ENCODE results near the gene TIFAB.

The TIFAB gene

DNA sequence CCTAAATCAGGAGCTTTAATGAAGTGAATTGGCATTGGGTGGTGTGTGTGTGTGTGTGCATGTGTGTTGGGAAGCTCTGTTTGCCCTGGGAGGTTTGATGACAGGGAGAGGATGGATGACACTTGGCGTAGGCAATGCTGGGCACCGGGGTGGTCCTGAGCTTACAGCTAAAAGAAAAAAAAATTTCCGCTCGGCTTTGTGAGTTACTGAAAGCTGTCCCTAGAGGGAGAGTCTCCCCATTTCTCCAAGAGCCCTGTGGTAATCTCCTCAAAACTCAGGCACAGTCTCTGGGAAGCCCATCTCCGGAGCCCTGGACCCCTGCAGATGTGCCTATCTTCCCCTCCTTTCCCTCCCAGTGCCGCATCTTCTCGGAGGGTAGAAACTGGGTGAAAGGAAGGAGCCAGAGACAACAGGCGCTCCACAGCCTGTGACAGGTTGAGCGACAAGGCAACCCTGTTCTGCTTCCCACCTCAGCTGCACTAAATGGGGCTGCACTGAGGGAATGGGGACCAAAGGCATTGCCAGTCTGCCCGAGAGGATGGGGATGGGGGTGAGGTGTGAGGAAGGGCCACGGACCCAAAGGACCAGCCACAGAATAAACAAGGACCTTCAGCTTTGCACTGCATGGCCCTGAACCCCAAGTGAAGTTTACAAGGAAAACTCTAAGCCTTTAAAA is 35.8 kb upstream of the TIFAB start:
- TF ChIP-seq GATA3 (IDR thresholded peaks at IDR 0.05; ENCODE audit: low read depth, low read length) (no peak), GATA2 (IDR thresholded peaks at IDR 0.05; ENCODE audit: low read depth, low read length) (no peak)

DNA sequence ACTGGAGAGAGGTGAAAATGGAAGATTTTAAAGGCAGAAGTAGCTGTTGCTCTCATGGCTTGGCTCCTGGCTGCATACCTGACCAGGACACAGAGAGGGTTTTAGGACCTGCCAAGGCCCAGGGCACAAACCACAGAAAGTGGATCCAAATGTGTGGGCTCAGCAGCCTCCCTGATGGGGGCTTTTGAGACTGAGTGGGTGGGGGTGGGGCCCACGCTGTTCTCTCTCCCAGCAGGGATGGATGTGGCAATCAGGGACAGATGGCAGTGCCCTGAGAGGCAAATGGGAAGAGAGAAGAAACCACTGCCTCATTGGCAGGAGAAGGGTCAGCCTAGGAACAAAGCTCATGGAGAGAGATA is 34.9 kb upstream of the TIFAB start:
- TF ChIP-seq GATA3 (IDR thresholded peaks at IDR 0.05; ENCODE audit: low read depth, low read length) (no peak), GATA2 (IDR thresholded peaks at IDR 0.05; ENCODE audit: low read depth, low read length) (no peak)

DNA sequence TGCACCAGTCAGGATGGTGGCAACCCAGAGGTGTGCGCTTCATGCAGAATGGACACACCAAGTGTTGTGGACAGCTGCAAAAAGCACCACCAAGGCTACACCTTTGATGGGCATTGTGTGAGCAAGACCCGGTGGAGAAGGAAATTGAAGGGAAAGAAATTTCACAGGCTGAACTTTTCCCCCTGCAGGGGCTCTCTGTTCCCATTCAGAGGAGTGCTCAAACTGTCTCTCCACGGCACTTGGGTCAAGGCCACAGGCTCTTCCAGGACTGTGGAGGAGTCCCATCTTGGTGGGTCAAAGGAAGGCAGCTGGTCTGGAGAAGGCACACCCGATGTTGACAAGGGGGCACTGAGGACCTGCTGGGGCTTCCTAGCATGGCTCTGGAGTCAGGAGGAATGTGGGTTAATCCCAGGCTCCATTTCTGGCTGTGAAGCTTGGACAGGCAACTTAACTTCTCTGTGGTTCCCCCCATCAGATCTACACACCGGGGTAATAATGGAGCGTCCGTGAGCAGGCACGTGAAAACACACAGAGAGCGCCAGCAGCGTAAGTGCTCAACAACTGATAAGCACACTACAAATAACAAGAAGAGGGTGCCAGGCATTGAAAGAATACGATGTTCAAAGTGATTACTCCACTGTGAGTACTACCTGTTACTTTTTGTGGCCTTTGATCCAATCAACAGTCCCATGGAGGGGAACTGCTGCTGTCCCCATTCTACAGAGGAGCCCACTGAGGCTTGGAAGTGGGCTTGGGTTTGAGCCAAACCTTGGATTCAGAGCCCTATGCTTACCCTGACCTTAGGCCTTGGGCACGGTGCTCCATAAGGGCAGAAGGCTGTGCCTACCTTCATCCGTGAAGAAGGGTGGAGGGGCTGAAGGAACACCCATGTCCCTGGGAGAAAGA is 34.2 kb upstream of the TIFAB start:
- no peak for TF ChIP-seq GATA2 (IDR thresholded peaks at IDR 0.05; ENCODE audit: low read depth, low read length)
- TF ChIP-seq GATA3 (IDR thresholded peaks at IDR 0.05; ENCODE audit: low read depth, low read length) = no peak

DNA sequence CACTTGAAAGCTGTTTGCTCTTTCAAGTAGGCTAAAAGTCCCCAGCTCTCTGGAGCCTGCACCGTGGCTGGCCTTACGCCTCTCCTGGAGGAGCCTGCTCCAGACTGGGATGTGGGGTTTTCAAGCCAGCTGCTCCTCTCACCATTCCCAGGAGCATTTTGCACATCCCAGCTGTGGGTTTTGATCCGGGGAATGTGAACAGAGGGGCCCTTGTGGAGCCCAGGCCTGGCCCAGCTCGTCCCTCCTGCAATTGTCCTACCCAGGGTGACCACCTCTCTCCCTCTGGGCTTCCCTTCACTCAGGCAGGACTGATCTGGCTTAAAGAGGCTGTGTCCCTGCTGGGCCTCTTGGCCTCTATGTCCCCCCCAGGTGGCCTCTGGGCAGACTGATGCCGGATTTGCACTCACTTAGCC is 32.5 kb upstream of the TIFAB start:
- TF ChIP-seq GATA2 (IDR thresholded peaks at IDR 0.05; ENCODE audit: low read depth, low read length) = no peak
- TF ChIP-seq GATA3 (IDR thresholded peaks at IDR 0.05; ENCODE audit: low read depth, low read length) = no peak

DNA sequence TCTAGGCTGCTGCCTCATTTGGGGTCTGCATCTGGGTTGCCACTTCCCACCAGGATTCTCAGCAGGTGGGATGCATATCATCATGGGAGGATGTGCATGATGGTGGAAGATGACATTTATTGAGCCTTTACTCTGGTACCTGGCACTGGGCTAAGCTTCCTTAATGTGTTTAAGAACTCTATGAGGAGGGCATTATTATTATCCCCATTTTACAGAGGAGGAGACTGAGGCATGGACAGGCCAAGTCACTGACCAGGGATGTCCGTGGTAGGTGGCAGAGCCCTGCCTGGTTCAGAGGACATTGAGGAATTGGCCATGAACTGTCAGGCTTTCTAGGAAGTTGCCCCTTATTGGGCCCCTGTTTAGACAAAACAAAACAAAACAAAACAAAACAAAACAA is 31.1 kb upstream of the TIFAB start:
- TF ChIP-seq GATA2 (IDR thresholded peaks at IDR 0.05; ENCODE audit: low read depth, low read length) = no peak
- TF ChIP-seq GATA3 (IDR thresholded peaks at IDR 0.05; ENCODE audit: low read depth, low read length) = no peak

DNA sequence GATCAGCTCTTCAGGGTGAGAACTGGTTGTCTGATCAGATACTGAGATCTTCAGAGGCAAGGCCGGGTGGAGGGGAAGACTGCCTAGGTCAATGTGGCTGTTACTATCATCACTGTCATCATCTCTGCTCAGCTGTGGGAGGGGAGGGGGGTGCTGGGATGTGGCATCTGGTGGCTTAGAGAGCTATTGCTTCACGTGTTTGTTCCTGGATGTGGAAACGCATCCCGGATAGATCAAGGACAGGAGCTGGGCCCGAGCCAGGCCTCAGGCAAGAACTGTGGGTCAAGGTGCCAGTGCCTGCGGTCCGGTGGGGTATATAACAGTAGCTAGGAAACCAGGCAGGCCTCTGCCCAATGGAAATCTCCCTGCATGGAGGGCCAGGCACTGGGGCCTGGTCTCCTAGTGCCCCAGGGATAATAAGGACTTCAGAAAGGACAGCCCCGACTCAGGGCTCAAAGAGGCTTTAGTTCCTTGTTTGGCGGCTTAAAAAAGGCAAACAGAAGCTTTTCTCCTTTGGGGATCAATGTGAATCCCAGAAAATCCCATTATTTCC is 30.3 kb upstream of the TIFAB start:
- no peak for TF ChIP-seq GATA3 (IDR thresholded peaks at IDR 0.05; ENCODE audit: low read depth, low read length)
- TF ChIP-seq GATA2 (IDR thresholded peaks at IDR 0.05; ENCODE audit: low read depth, low read length) = peak; percentile 75

DNA sequence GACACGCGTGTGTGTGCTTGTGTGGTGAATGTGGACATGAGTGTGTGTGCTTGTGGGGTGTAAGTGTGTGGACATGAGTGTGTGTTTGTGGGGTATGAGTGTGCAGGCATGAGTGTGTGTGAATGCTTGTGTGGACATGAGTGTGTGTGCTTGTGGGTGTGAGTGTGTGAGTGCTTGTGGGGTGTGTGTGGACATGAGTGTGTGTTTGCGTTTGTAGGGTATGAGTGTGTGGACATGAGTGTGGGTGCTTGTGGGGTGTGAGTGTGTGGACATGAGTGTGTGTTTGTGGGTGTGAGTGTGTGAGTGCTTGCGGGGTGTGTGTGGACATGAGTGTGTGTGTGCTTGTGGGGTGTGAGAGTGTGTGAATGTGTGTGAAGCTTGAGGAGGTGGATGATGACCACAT is 29.8 kb upstream of the TIFAB start:
- no peak for TF ChIP-seq GATA2 (IDR thresholded peaks at IDR 0.05; ENCODE audit: low read depth, low read length)
- no peak for TF ChIP-seq GATA3 (IDR thresholded peaks at IDR 0.05; ENCODE audit: low read depth, low read length)

DNA sequence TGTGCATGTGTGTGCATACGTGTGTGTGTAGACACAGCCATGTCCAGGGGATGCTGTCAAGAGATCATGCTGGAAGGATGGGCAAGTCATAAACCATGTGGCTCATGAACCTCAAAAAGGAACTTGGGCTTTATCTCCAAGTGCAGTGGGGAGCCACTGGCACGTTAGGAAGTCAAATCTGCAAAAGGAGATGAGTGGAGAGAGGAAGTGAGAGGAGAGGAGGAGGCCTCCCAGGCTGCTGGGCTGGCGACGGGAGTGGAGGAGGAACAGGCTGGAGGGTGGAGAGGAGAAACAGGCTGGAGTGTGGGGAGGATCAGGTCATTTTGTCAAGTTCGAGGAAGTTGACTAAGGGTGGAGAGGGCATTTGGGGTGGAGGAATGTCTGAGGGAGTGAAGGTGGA is 29.2 kb upstream of the TIFAB start:
- TF ChIP-seq GATA2 (IDR thresholded peaks at IDR 0.05; ENCODE audit: low read depth, low read length) = no peak
- no peak for TF ChIP-seq GATA3 (IDR thresholded peaks at IDR 0.05; ENCODE audit: low read depth, low read length)

DNA sequence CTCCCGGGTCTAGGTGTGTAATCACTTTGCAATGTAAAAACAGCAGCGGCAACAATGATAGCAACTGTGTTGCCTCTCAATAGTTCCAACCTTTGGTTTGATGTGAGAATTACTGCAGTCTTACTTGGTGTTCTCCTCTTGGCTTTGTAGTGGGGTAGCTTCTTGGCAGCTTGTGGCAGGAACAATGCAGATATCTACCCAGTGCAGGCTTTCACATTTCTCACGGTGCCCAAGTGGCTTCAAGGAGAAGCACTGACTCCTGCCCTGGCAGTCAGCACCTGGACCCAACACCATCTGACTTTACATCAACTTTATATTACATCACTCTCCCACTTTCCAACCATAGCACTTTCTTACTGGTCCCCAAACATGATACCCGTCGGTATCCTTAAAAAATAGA is 28.4 kb upstream of the TIFAB start:
- TF ChIP-seq GATA3 (IDR thresholded peaks at IDR 0.05; ENCODE audit: low read depth, low read length) = no peak
- TF ChIP-seq GATA2 (IDR thresholded peaks at IDR 0.05; ENCODE audit: low read depth, low read length) = no peak

DNA sequence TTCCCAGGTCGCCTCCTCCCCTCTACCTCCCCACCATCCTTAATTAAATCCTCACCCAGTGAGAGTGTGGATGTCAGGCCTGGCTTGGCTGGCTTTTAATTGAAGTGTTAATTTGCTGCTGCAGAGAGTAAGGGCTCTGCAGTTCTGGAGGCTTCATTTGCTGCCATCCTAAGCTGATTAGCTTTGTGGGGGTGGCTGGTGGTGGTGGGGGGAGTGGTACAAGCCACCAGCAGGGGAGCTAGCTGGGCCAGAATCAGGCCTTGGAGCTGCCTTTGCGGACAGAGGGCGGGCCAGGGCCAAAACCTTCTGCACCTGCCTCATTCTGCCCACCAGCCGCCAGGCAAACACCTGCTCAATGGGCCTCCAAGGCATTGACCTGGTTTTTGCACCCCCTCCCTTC is 26.8 kb upstream of the TIFAB start:
- TF ChIP-seq GATA3 (IDR thresholded peaks at IDR 0.05; ENCODE audit: low read depth, low read length) (no peak), GATA2 (IDR thresholded peaks at IDR 0.05; ENCODE audit: low read depth, low read length) (no peak)

DNA sequence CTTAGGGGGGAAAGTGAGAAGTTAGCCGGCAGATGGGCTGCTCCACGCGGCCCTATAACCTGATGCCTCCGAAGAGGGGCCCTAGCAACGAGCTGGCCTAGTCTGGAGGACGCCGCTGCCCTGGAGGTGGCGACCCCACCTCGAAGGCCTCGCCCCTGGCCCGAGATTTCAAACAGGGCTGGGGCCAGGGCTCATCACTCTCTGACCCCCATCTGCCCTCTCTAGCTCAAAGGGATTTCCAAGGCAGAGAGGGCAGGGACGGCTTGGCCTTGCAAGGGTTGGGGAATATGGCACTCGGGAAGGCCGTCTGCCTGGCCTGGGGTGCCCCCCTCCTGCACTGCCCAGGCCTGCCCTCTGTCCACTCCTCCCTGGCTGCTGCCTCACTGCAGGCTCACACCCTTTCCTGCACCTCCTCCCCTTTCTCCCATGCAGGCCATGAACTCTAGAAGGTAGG is 25.5 kb upstream of the TIFAB start:
- TF ChIP-seq GATA2 (IDR thresholded peaks at IDR 0.05; ENCODE audit: low read depth, low read length) = no peak
- TF ChIP-seq GATA3 (IDR thresholded peaks at IDR 0.05; ENCODE audit: low read depth, low read length) = no peak

DNA sequence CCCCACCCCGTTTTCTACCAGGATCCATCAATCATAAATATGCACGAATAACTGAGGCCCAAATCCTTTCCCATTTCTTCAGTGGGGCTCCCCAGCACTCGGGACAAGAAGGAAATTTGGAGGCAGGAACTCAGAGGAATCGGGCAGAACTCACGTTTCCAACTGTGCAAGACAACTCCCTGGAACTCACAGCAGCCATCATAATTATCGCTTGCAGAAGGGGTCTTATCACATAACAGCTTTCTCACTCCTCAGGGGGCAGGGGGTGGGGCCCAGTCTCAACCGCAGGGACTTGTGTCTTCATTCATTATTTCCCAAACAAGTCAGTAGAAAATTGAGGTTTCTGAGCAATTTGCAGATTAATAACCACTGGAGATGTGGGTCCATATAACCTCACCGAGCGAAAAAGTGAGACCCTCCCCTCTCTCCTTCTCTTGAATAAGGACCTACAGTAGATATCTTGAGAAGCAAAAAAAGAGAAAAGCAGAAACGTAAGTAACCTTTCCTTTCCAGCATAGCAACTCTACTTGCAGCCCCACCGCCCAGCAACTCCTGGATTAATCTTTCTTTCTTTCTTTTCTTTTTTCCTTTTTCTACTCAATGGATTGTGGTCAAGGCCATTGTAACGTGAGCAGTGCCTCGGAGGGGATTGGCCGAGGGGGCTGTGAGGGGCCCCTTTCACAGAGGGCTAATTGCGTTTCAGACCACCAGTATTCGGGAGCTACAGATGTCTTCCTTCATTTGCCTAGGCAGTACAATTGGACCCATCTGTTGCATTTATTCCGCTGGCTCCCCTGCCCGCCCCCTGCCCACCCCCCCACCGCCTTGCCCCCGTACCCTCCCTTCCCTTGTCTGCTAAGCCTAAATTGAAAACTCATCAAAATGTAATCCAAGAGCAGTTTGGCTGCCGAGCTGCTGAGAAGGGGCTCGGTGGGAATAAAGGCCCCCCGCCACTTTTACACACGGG is 24.7 kb upstream of the TIFAB start:
- TF ChIP-seq GATA3 (IDR thresholded peaks at IDR 0.05; ENCODE audit: low read depth, low read length) (no peak), GATA2 (IDR thresholded peaks at IDR 0.05; ENCODE audit: low read depth, low read length) (no peak)

DNA sequence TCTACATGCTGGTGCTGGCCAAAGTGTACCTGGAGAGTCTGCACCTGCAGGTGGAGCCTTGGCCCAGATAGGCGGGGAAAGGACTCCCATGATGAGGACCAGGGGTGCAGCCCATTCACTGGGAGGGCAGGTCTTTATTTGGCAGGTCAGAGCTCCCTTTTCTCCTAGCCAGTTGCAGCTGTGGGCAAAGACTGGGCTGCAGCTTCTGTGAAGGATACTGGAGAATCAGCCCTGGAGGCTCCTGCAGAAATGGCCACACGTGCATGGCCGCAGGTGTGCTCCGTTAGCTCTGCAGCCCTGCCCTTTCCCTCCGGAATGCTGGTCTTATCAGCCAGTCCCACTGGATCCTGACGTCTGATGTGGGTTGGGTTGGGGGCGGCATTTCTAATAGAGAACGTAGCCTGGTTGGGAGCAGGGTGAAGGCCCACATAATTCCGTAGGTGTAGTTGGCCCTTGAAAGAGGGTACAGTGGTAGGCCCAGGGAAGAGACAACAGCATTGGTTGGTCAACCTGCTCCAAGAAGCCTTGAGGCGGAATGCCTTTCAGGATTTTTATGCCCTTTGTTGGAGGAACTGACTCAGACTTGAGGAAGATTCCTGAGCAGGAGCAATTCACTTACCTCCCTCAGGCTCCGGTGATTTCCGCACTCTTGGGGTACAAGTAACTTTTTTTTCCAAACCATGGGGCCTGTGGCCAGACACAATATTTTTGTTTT is 22.0 kb upstream of the TIFAB start:
- no peak for TF ChIP-seq GATA2 (IDR thresholded peaks at IDR 0.05; ENCODE audit: low read depth, low read length)
- no peak for TF ChIP-seq GATA3 (IDR thresholded peaks at IDR 0.05; ENCODE audit: low read depth, low read length)
